GM12892 (cell line): ENCODE measurements around the gene KDM1B.

ENCODE experiments used
- POLR2A ChIP-seq: IDR thresholded peaks from 2 replicates; pipeline ENCODE4 v1.6.1; 2011; ENCODE audit warnings: low read depth, low read length, control low read depth
- POLR2AphosphoS5 ChIP-seq: IDR thresholded peaks from 2 replicates; pipeline ENCODE4 v1.6.1; 2011; ENCODE audit warnings: low read depth, low read length, control low read depth
- TAF1 ChIP-seq: IDR thresholded peaks from 2 replicates; pipeline ENCODE4 v1.6.1; 2011; ENCODE audit warnings: low read depth, mild to moderate bottlenecking, control low read depth, low read length, borderline replicate concordance

- TF ChIP-seq TAF1, result no peak
- no peak for TF ChIP-seq POLR2A
- TF ChIP-seq POLR2AphosphoS5, result no peak
Observed at GRCh38 chr6:18248698-18249097, 93.5 kb downstream of the KDM1B start.
